Measurements from ENCODE around the gene C5orf52.
"Not testable (repeated sequence)": the region's sequence is repeated elsewhere in the genome, so short reads cannot be mapped to it uniquely, and the experiment has no call there.

Gene C5orf52

DNA sequence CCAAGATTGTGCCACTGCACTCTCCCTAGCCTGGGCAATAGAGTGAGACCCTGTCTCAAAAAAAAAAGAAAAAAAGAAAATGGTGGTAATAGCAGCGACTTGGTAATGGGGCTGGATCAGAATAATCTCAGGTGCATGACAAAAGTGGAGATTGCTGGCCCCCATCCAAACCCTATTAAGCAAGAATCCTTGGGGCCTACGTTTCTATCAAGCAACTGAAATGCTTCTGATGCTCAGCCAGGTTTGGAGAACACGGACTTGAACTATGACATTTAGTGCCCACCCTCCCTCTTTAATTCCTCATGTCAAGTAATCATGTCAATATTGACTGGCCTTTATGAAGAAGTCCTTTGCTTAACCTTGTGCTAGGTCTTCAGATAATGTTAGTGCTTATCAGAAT is 6.6 kb downstream of the C5orf52 start:
- no peak for DNase-seq (ENCODE audit: low spot score)
- in situ Hi-C loops (cut with MboI; ENCODE audit: low sequenced_read_pairs, unreplicated experiment): no loop called here
- no peak for TF ChIP-seq CTCF (IDR thresholded peaks at IDR 0.05; ENCODE audit: borderline replicate concordance, control extremely low read depth, extremely low read depth, insufficient read depth, missing control alignments)

- in situ Hi-C loops (cut with MboI; ENCODE audit: low sequenced_read_pairs, unreplicated experiment): no loop called here
- no peak for TF ChIP-seq CTCF (IDR thresholded peaks at IDR 0.05; ENCODE audit: borderline replicate concordance, control extremely low read depth, extremely low read depth, insufficient read depth, missing control alignments)
- no peak for DNase-seq (ENCODE audit: low spot score)
Measured at GRCh38 chr5:157679801-157680200, 8.5 kb downstream of the C5orf52 start.

- no peak for DNase-seq (ENCODE audit: low spot score)
- in situ Hi-C loops (cut with MboI; ENCODE audit: low sequenced_read_pairs, unreplicated experiment): no loop called here
- no peak for TF ChIP-seq CTCF (IDR thresholded peaks at IDR 0.05; ENCODE audit: borderline replicate concordance, control extremely low read depth, extremely low read depth, insufficient read depth, missing control alignments)
Measured at GRCh38 chr5:157680239-157680638, 8.9 kb downstream of the C5orf52 start.

- DNase-seq (ENCODE audit: low spot score): no peak
- no peak for TF ChIP-seq CTCF (IDR thresholded peaks at IDR 0.05; ENCODE audit: borderline replicate concordance, control extremely low read depth, extremely low read depth, insufficient read depth, missing control alignments)
- in situ Hi-C loops (cut with MboI; ENCODE audit: low sequenced_read_pairs, unreplicated experiment): no loop called here
Measured at GRCh38 chr5:157681048-157681447, 9.7 kb downstream of the C5orf52 start.

- no peak for TF ChIP-seq CTCF (IDR thresholded peaks at IDR 0.05; ENCODE audit: borderline replicate concordance, control extremely low read depth, extremely low read depth, insufficient read depth, missing control alignments)
- DNase-seq (ENCODE audit: low spot score): no peak
Measured at GRCh38 chr5:157682257-157682656, 10.9 kb downstream of the C5orf52 start.

DNA sequence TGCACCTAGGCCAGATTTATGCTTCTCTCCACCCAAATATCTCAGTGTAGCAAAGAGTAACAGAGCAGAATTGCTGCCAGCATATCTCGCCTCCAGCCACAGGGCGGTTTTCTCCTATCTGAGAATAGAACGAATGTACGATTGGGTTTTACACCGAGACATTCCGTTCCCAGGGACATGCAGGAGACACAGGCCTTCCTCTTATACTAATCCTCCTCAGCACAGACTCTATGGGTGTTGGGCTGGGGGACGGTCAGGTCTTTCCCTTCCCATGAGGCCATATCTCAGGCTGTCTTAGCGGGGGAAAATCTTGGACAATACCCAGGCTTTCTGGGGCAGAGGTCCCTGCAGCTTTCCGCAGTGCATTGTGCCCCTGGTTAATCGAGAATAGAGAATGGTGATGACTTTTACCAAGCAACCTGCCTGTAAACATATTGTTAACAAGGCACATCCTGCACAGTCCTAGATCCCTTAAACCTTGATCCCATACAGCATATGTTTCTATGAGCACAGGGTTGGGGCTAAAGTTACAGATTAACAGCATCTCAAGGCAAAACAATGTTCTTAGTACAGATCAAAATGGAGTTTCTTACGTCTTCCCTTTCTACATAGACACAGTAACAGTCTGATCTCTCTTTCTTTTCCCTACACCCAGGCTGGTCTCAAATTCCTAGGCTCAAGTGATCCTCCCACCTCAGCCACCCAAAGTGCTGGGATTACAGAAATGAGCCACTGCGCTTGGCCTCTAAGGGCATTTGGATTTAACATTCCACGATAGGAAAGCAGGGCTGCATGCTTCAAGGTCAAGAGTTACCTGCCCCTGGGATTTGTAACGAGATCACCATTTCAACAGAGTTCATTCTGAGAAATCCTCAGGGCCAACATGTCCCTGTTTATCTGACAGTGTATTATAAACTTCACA is 15.2 kb downstream of the C5orf52 start:
- DNase-seq (ENCODE audit: low spot score); in situ Hi-C loops (cut with MboI; ENCODE audit: low sequenced_read_pairs, unreplicated experiment): not testable (repeated sequence)

More at GRCh38 chr5:157682257-157682656, 10.9 kb downstream of the C5orf52 start:
- in situ Hi-C loops (cut with MboI; ENCODE audit: low sequenced_read_pairs, unreplicated experiment): no loop called here

- no peak for DNase-seq (ENCODE audit: low spot score)
- TF ChIP-seq CTCF (IDR thresholded peaks at IDR 0.05; ENCODE audit: borderline replicate concordance, control extremely low read depth, extremely low read depth, insufficient read depth, missing control alignments): no peak
- in situ Hi-C loops (cut with MboI; ENCODE audit: low sequenced_read_pairs, unreplicated experiment): no loop called here
Measured at GRCh38 chr5:157687198-157687554, 15.8 kb downstream of the C5orf52 start.

Measured in GM13976 (cell line).